Activated gamma-delta T cell treated with anti-CD3 and anti-CD28 coated beads, Interleukin-2, amount 50 U/mL, for 16 hours (primary cell): ENCODE measurements around the gene NAALADL2.
"Not testable (repeated sequence)": the region's sequence is repeated elsewhere in the genome, so short reads cannot be mapped to it uniquely, and the experiment has no call there.

Experiments used
- DNase-seq: peaks from one replicate; pipeline ENCODE4 v3.0.0-alpha.2; 2020; ENCODE audit warnings: low read depth

NAALADL2 gene

GRCh38 chr3:175311404-175311803, 452.3 kb downstream of the NAALADL2 start:
- no peak for DNase-seq

DNA sequence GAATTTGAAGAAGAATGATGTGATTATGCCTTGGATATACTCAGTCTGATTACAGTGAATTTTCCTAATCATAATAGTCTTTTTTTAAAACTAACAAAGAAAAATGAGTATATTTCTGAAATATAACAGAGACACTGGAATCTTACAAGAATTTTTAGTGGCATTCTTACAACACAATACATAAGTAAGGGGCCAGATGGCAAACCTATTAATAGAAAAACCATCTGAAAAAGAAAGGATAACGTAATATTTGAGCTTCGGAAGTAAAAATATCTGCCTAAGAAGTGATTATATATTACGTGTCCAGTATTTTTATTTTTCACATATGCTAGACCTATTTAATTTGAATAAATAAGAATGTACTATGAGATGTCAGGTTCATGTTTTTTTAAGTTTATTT, 452.8 kb downstream of the NAALADL2 start:
- DNase-seq: no peak

- no peak for DNase-seq
Measured at GRCh38 chr3:175312791-175313190, 453.7 kb downstream of the NAALADL2 start.

- DNase-seq: no peak
Measured at GRCh38 chr3:175316799-175317198, 457.7 kb downstream of the NAALADL2 start.

DNA sequence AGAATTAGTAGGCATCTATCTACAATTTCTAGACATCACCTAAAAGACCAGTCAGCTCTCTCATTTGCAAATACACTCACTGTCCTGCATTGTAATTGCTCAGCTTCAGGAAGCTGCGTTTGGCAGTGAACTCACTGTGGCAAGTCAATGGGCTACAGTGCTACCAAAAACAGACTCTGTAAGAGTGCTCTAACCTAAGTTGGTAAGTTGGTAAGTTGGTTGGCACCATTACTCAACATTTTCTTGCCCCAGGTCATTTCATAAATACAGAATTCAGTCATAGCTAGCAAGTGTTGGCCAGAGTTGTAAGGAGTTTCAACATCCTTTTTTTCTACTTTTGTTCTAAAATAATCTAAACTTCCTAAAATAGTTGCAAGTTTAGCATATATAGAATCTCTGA, 466.3 kb downstream of the NAALADL2 start:
- DNase-seq: no peak

DNA sequence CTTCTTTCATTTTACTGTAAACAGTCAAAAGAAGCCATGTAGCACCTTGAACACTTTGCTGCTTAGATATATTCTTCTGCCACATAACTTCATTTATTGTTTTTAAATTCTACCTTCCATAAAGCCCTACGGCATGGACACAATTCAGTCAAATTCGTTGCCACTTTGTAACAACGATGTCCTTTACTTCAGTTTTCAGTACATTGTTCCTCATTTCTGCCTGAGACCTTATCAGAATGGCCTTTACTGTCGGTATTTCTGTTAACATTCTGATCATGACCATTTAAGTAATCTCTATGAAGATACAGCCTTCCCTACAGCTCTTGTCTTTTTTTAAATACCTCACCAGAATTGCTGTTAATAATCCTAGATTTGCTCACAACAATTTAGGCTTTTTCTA, 466.9 kb downstream of the NAALADL2 start:
- no peak for DNase-seq

- no peak for DNase-seq
Measured at GRCh38 chr3:175329373-175329772, 470.2 kb downstream of the NAALADL2 start.

GRCh38 chr3:175335229-175335628, 476.1 kb downstream of the NAALADL2 start:
- DNase-seq: no peak

GRCh38 chr3:175336406-175337133, 477.4 kb downstream of the NAALADL2 start:
- no peak for DNase-seq

DNA sequence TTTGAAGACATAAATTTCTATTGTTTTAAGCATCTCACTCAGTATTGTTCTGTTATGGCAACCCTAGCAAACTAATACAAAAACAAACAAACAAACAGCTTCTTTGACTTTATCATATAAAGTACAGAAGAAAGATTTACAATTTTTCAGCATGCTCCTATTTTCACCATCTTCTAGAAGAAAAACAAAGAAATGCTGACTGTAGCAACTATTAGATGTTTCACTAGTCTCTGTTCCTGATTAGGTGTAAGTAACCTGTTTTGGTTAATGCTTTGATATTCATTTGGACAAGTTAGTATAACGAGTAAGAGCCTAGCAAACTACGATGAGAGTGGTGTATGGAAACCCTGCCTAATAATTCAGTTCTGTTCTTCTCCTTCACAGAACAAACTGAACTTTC, 478.5 kb downstream of the NAALADL2 start:
- no peak for DNase-seq

DNA sequence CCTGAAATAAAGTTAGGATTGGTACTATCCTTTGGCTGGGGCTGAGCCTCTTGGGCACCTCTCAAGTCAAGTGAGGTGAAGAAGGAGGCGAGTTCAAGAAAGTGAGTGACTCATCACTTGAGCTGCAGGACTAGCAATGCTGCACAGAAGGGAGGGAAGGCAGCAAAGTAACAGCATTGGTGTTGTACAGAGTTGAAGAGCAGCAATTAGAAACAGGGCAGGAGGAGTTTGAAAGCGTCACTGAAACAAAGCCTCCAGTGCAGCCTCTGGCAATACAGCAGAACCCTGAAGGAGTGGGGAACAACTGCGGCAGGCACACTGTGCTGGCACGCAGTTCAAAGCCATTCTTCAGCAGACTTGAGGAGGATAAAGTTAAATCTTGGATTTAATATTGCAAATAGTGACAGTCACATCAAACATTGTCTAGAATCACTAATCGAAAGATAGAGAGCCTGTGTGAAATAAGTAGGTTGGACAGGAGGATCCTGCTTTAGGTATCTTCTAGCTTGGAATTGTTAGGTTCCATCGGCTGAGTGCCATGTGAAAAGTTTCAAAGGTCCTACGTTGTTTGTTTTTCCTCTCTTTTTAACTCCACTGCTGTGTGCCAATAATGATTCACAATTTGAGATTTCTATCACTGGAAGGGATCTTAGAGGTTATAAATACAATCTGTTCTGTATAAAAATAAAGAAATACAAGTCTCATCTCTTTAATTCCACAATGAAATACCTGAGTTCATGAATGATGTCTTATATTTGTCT, 479.8 kb downstream of the NAALADL2 start:
- no peak for DNase-seq

- no peak for DNase-seq
Measured at GRCh38 chr3:175340338-175341015, 481.3 kb downstream of the NAALADL2 start.

- no peak for DNase-seq
Measured at GRCh38 chr3:175342196-175342595, 483.1 kb downstream of the NAALADL2 start.

DNA sequence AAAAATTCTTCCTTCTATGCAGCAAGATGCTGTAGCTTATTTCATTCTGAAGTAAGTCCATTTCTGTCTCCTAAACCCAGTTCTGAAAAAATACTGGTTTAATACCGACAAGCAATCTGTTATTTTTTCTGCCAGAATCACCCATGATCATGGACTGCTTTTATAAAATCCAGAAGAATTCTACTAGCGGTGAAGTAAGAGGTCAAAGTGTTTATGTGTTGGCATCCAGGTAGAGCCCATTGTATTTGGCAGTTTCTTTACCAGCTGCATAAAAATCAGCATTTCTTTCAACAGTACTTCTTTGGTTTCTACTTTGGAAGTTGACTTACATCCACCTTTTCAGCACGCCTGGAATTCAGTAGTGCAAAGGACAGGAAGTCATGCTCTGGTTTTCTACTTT, 484.8 kb downstream of the NAALADL2 start:
- no peak for DNase-seq

- no peak for DNase-seq
Measured at GRCh38 chr3:175346573-175347356, 487.6 kb downstream of the NAALADL2 start.

GRCh38 chr3:175349168-175349567, 490.0 kb downstream of the NAALADL2 start:
- DNase-seq: no peak

DNA sequence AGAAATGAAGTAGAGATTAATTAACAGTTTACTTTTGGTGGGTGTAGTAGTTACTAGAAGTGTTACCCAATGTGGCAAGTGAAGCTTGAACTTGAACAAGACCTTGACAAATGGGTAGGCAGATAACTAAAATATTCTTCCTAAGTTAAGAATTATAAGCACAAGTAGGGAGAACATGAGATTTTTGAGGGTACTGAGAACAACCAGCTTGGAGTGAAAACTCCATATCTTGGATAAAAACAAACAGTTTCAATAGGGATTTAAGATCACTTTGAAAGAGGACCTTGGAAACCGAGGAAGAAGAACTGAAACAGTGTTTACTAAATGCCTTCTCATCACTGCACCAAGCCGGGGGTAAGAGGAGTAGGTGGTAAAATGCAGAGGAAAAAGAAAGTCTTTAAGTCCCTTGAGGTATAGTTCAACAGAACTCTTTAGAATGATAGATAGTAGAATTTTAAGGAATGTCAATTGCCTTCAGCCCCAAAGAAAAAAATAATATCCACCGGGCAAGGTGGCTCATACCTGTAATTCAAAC, 496.7 kb downstream of the NAALADL2 start:
- no peak for DNase-seq

- DNase-seq: no peak
Measured at GRCh38 chr3:175356899-175357324, 497.8 kb downstream of the NAALADL2 start.

GRCh38 chr3:175357758-175358157, 498.6 kb downstream of the NAALADL2 start:
- DNase-seq: no peak

DNA sequence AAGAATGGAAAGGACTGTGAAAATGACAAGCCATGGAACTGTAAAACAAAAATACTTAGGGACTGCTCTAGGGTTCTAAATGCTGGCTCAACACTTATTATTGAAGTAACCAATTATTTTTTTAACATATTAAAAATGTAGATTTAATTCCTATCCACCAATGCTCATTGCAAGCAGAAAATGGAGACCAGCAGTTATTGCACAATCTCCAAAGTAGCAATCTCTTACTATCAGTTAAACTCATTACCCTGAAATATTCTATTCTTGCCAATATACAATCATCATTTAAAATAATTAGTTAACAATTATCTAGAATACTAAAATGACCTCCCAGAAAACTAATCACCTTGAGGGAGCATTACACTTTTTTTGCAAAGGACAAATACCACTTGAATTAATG, 499.8 kb downstream of the NAALADL2 start:
- no peak for DNase-seq

DNA sequence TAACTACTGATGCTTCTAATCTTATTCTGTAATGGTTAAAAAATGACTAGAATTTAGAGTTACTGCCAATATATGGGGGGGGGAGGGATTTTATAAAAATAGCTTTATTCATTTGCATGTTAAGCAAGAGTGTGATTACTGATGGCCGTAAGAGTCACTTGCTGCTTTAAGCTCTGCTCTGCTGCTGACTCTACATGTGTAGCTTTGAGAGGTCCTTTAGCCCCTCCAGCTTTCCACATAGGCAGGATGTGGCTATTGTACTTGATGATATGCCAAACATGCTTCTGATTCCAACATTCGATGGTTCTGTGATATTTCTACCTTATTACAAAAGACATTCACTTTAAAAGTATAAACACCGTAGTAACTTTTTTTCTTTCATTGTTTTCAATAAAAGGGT, 511.3 kb downstream of the NAALADL2 start:
- not testable (repeated sequence) for DNase-seq

GRCh38 chr3:175371187-175371586, 512.1 kb downstream of the NAALADL2 start:
- not testable (repeated sequence) for DNase-seq
